H1 (cell line): Measurements from ENCODE around the gene ATXN7. TPM values are rescaled to one million over a fixed set of nuclear protein-coding genes. Genes with fewer than 3 reads are reported as not detected.

ENCODE experiments used
- CTCF ChIA-PET: fragments of 300-600 bp; sonication (Branson Sonifier 250); formaldehyde crosslinking; loops from one replicate; lab custom pipeline; 2021; ENCODE audit not compliant: partially characterized antibody; lab: Charles Lee
- POLR2A ChIA-PET: fragments of 300-600 bp; sonication (Branson Sonifier 250); formaldehyde crosslinking; loops from one replicate; lab custom pipeline; 2021; ENCODE audit warnings: inconsistent platforms; ENCODE audit not compliant: partially characterized antibody; lab: Charles Lee
- DNase-seq, 2 experiments: peaks; one replicate each; pipeline versions ENCODE4 v3.0.0 to v3.0.0-alpha.2; 2010 to 2022; ENCODE audit warnings: low spot score in 2 of 2, low read depth in 1 of 2, mixed read lengths in 1 of 2
- FAIRE-seq: peaks from 2 replicates; lab custom pipeline; 2011; peaks lifted over from hg19 to GRCh38; lab: Jason Lieb, UNC
- H2AFZ ChIP-seq: 2 replicates; pipeline ENCODE4 v1.8.1; 2012; ENCODE audit warnings: low read length, inconsistent platforms
- H2AK5ac ChIP-seq: 2 replicates; pipeline ENCODE4 v1.6.1; 2013; ENCODE audit warnings: low read depth, low read length
- H2BK120ac ChIP-seq: replicated peaks from 2 replicates; pipeline ENCODE3; 2013; ENCODE audit warnings: low read depth, low read length, inconsistent platforms
- H2BK12ac ChIP-seq: 2 replicates; pipeline ENCODE4 v1.6.1; 2013; ENCODE audit warnings: low read depth, low read length
- H2BK15ac ChIP-seq: 2 replicates; pipeline ENCODE4 v1.6.1; 2013; ENCODE audit warnings: low read length
- H2BK20ac ChIP-seq: 2 replicates; pipeline ENCODE4 v1.6.1; 2013; ENCODE audit warnings: low read length
- H2BK5ac ChIP-seq: 2 replicates; pipeline ENCODE4 v1.6.1; 2013; ENCODE audit warnings: low read depth, low read length
- H3K14ac ChIP-seq: 2 replicates; pipeline ENCODE4 v1.6.1; 2013; ENCODE audit warnings: inconsistent platforms; ENCODE audit not compliant: insufficient read length
- H3K18ac ChIP-seq: 2 replicates; pipeline ENCODE4 v1.6.1; 2013; ENCODE audit warnings: low read length; ENCODE audit errors: extremely low read depth
- H3K23ac ChIP-seq: 2 replicates; pipeline ENCODE4 v1.6.1; 2013; ENCODE audit warnings: inconsistent platforms; ENCODE audit not compliant: insufficient read length
- H3K23me2 ChIP-seq: 2 replicates; pipeline ENCODE4 v1.6.1; 2013; ENCODE audit warnings: low read depth, low read length
- H3K27ac ChIP-seq: 2 replicates; pipeline ENCODE4 v1.6.1; 2011; ENCODE audit warnings: low read depth, low read length, inconsistent platforms
- H3K27me3 ChIP-seq, 4 experiments: replicated peaks in 1 of 4; 1 replicate in 1 of 4; 2 replicates in 3 of 4; pipeline versions ENCODE4 v1.6.1 to v1.8.1; 2011 to 2013; ENCODE audit warnings: low read length in 3 of 4, mild to moderate bottlenecking in 3 of 4, inconsistent platforms in 2 of 4, mixed read lengths in 2 of 4, moderate library complexity in 1 of 4; ENCODE audit not compliant: control insufficient read depth in 3 of 4, insufficient read depth in 3 of 4; ENCODE audit errors: extremely low read depth in 1 of 4
- H3K36me3 ChIP-seq, 4 experiments: 2 replicates each; pipeline versions ENCODE4 v1.6.1 to v1.8.1; 2011 to 2013; ENCODE audit warnings: mild to moderate bottlenecking in 4 of 4, low read length in 3 of 4, moderate library complexity in 2 of 4, control low read depth in 1 of 4, inconsistent platforms in 1 of 4; ENCODE audit not compliant: insufficient read depth in 4 of 4, control insufficient read depth in 2 of 4
- H3K4ac ChIP-seq: replicated peaks from 2 replicates; pipeline ENCODE3; 2013; ENCODE audit warnings: low read length, low read depth, mixed read lengths, inconsistent platforms; ENCODE audit not compliant: insufficient read length
- H3K4me1 ChIP-seq, 4 experiments: replicated peaks in 1 of 4; 1 replicate in 1 of 4; 2 replicates in 3 of 4; pipeline versions ENCODE4 v1.6.1 to v1.8.1; 2011 to 2013; ENCODE audit warnings: low read length in 3 of 4, inconsistent platforms in 2 of 4, mixed read lengths in 1 of 4; ENCODE audit not compliant: insufficient read depth in 4 of 4, control insufficient read depth in 3 of 4
- H3K4me2 ChIP-seq, 2 experiments: 2 replicates each; pipeline versions ENCODE4 v1.6.1 to v1.8.1; 2011 to 2013; ENCODE audit warnings: low read depth in 2 of 2, low read length in 2 of 2, control low read depth in 1 of 2, inconsistent platforms in 1 of 2, mild to moderate bottlenecking in 1 of 2; ENCODE audit not compliant: insufficient read depth in 1 of 2
- H3K4me3 ChIP-seq, 4 experiments: fragments of 200-600, 300-600 bp in 1 of 4; sonication (generic), shearing (Covaris generic), sonication (Bioruptor Twin) in 1 of 4; 2 replicates each; pipeline versions ENCODE4 v1.5.1 to v1.8.1; 2011 to 2016; ENCODE audit warnings: low read length in 4 of 4, low read depth in 3 of 4, control low read depth in 2 of 4, inconsistent platforms in 2 of 4, mild to moderate bottlenecking in 2 of 4, mixed read lengths in 1 of 4, moderate library complexity in 1 of 4; ENCODE audit not compliant: insufficient read depth in 2 of 4; ENCODE audit errors: extremely low read depth in 1 of 4
- H3K56ac ChIP-seq: replicated peaks from 2 replicates; pipeline ENCODE3; 2013; ENCODE audit warnings: low read depth, mild to moderate bottlenecking, mixed read lengths, low read length, inconsistent platforms; ENCODE audit not compliant: insufficient read length
- H3K79me1 ChIP-seq: 2 replicates; pipeline ENCODE4 v1.6.1; 2013; ENCODE audit warnings: low read depth, low read length, control low read depth
- H3K79me2 ChIP-seq, 2 experiments: 2 replicates each; pipeline versions ENCODE4 v1.6.1 to v1.8.1; 2012 to 2013; ENCODE audit warnings: low read length in 2 of 2, mild to moderate bottlenecking in 2 of 2, inconsistent platforms in 1 of 2; ENCODE audit not compliant: insufficient read depth in 2 of 2, control insufficient read depth in 1 of 2
- H3K9ac ChIP-seq, 4 experiments: replicated peaks in 1 of 4; 1 replicate in 1 of 4; 2 replicates in 3 of 4; pipeline versions ENCODE4 v1.6.1 to v1.8.1; 2011 to 2013; ENCODE audit warnings: low read depth in 3 of 4, low read length in 3 of 4, control low read depth in 2 of 4, mild to moderate bottlenecking in 2 of 4, moderate library complexity in 2 of 4, inconsistent platforms in 1 of 4; ENCODE audit errors: extremely low read depth in 1 of 4
- H3K9me3 ChIP-seq, 2 experiments: 2 replicates each; pipeline versions ENCODE4 v1.6.1 to v1.8.1; 2012 to 2013; ENCODE audit warnings: mild to moderate bottlenecking in 2 of 2, moderate library complexity in 2 of 2, control low read depth in 1 of 2, inconsistent platforms in 1 of 2, low read depth in 1 of 2, low read length in 1 of 2, mixed read lengths in 1 of 2; ENCODE audit not compliant: insufficient read depth in 2 of 2
- H4K20me1 ChIP-seq, 2 experiments: replicated peaks in 1 of 2; 2 replicates each; pipeline versions ENCODE3 to v1.8.1; 2011 to 2013; ENCODE audit warnings: inconsistent platforms in 2 of 2, low read length in 2 of 2, mild to moderate bottlenecking in 1 of 2; ENCODE audit not compliant: insufficient read depth in 2 of 2, control insufficient read depth in 1 of 2
- H4K5ac ChIP-seq: 2 replicates; pipeline ENCODE4 v1.6.1; 2013; ENCODE audit warnings: low read length, low read depth, mixed read lengths, inconsistent platforms; ENCODE audit not compliant: insufficient read length
- H4K8ac ChIP-seq: 2 replicates; pipeline ENCODE4 v1.8.0; 2013; ENCODE audit warnings: mild to moderate bottlenecking, moderate library complexity, low read length, inconsistent platforms; ENCODE audit not compliant: insufficient read depth; ENCODE audit errors: extremely low read depth
- H4K91ac ChIP-seq: replicated peaks from 2 replicates; pipeline ENCODE3; 2013; ENCODE audit warnings: low read length, mixed read lengths, inconsistent platforms; ENCODE audit not compliant: insufficient read length
- BCL11A ChIP-seq, 2 experiments: IDR thresholded peaks; one replicate each; pipeline ENCODE4 v1.6.1; 2011; ENCODE audit warnings: low read depth in 2 of 2, low read length in 2 of 2, mild to moderate bottlenecking in 2 of 2
- CBX5 ChIP-seq: fragments of 300-800, 300-1000 bp; sonication (generic); IDR thresholded peaks from 2 replicates; pipeline ENCODE4 v1.7.1; 2016; ENCODE audit warnings: antibody characterized with exemption, low read length, low read depth
- CHD2 ChIP-seq: IDR thresholded peaks from 2 replicates; pipeline ENCODE4 v1.6.1; 2012; ENCODE audit warnings: low read length, improper control_type of control experiment
- CTBP2 ChIP-seq: IDR thresholded peaks from 2 replicates; pipeline ENCODE4 v1.7.0; 2011; ENCODE audit warnings: borderline replicate concordance, mild to moderate bottlenecking, moderate library complexity, mixed read lengths, low read length; ENCODE audit not compliant: insufficient read depth, insufficient read length
- EZH2 ChIP-seq: fragments of 200-600 bp; sonication (generic); IDR thresholded peaks from 2 replicates; pipeline ENCODE4 v1.7.1; 2012; ENCODE audit warnings: low read depth, mild to moderate bottlenecking, moderate library complexity, low read length, inconsistent platforms; ENCODE audit not compliant: severe bottlenecking
- GTF2F1 ChIP-seq: IDR thresholded peaks from 2 replicates; pipeline ENCODE4 v1.6.1; 2012; ENCODE audit warnings: low read depth, low read length, improper control_type of control experiment, borderline replicate concordance
- JUND ChIP-seq: IDR thresholded peaks from 2 replicates; pipeline ENCODE4 v1.6.1; 2011; ENCODE audit warnings: mild to moderate bottlenecking, improper control_type of control experiment, low read length
- RFX5 ChIP-seq: IDR thresholded peaks from 2 replicates; pipeline ENCODE4 v1.6.1; 2011; ENCODE audit warnings: low read depth, low read length, improper control_type of control experiment, borderline replicate concordance
- SIRT6 ChIP-seq: IDR thresholded peaks from one replicate; pipeline ENCODE4 v1.7.1; 2012; ENCODE audit warnings: low read length, inconsistent platforms
- SP1 ChIP-seq: IDR thresholded peaks from 2 replicates; pipeline ENCODE4 v1.6.1; 2011; ENCODE audit warnings: low read depth, low read length
- SUZ12 ChIP-seq: fragments of 200-600 bp; sonication (generic); IDR thresholded peaks from 2 replicates; pipeline ENCODE4 v1.6.1; 2012; ENCODE audit warnings: mild to moderate bottlenecking, inconsistent platforms, low read length, moderate library complexity, mixed read lengths
- YY1 ChIP-seq: IDR thresholded peaks from 2 replicates; pipeline ENCODE4 v1.6.1; 2011; ENCODE audit warnings: low read depth, mild to moderate bottlenecking, low read length
- WGBS, 2 experiments: shearing (Covaris generic) in 1 of 2; methylation state at CpG; one replicate each; pipeline versions ENCODE4 v1.1.6 to v1.1.7; 2013 to 2015; ENCODE audit warnings: low lambda C conversion rate in 2 of 2, mixed read lengths in 2 of 2, inconsistent platforms in 1 of 2, low coverage in 1 of 2, missing lambda C conversion rate in 1 of 2; ENCODE audit not compliant: insufficient replicate concordance in 2 of 2, insufficient coverage in 1 of 2, insufficient read length in 1 of 2; ENCODE audit errors: extremely low coverage in 1 of 2, missing lambda C conversion rate in 1 of 2; 5-methylcytosine and 5-hydroxymethylcytosine counted together
- polyA plus RNA-seq, 7 experiments: library from polyadenylated mRNA; depleted of rRNA in 3 of 7; stranded (reverse) in 5 of 7; unstranded in 2 of 7; fragments of >200 nt in 5 of 7; fragments of 200-250 nt in 2 of 7; gene quantifications; 1 replicate in 5 of 7; 2 replicates in 1 of 7; 4 replicates in 1 of 7; pipeline versions ENCODE4 v1.2.1 to v1.2.3, GENCODE V29; 2011 to 2013; ENCODE audit warnings: missing spikeins in 2 of 7, mixed read lengths in 2 of 7
- total RNA-seq: library from RNA; stranded (reverse); fragmentation: NEBNext Ultra II Directional; extraction: Animal tissue kit (Norgen Biotek cat#: 25700); gene quantifications from 2 replicates; pipeline ENCODE4 v1.2.1, GENCODE V29; 2021

Gene ATXN7
- total and polyA plus RNA-seq, 2 of the 8 experiments (the other 6 are each of a cell fraction or from before 2014, with no cell fraction given), result 15.5 to 16.8 TPM

DNA sequence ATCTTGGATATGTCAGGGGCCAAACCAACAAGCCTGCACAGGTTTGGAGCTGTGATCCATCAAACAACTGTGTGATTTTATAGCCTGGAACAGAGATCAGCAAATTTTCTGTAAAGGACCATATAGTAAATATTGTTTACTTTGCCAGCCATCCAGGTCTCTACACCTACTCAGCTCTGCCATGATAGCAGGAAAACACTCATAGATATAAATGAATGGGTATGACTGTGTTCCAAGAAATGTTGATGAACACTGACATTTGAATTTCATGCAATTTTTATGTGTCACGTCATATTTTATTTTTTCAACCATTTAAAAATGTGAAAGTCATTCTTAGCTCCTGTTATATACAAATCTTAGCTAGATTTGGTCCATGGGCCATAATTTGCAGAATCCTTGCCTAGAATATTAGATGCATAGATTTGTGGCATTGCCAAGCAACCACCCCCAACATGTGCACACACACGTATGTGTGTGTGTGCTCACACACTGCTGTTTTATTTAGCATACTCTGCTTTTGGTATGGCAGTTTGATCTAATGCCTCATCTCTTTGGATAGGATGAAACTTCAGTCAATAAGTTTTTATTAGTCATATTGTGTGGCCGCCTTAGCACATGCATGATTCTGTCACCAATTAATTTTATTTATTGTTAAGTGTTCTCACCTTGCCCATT, 6.4 kb downstream of the ATXN7 start:
- H3K79me2 ChIP-seq, result peaks cover 0 to 68% of the 10 kb centered on the region in 2 experiments; a peak in 2 of 4 replicates
- no peak overlapping the region for H2BK20ac ChIP-seq
- ChIA-PET CTCF (interaction anchor here (1.0 kb wide), 1 partner anchor 14 kb away, joined by 3 read pairs; no protein-coding TSS in a partner anchor), POLR2A (interaction anchor here (0.8 to 1.3 kb wide), 5 partner anchors 8 to 58 kb away, joined by 3 to 5 read pairs (median 4); no protein-coding TSS in a partner anchor)
- no peak overlapping the region for H3K4me2 ChIP-seq
- no peak overlapping the region for H2AFZ ChIP-seq
- no peaks in the 10 kb centered on the region for H3K36me3 ChIP-seq
- no peaks in the 10 kb centered on the region for H4K20me1 ChIP-seq
- no peak overlapping the region for H3K56ac ChIP-seq
- no peak overlapping the region for H3K14ac ChIP-seq
- 92% methylated on average over 3 of the region's 3 CpGs; no CpG with 5 or more reads in 1 of the 2 experiments for WGBS, 2 experiments
- H3K23me2 ChIP-seq, result no peaks in the 10 kb centered on the region
- no peak overlapping the region for H3K23ac ChIP-seq
- H3K27ac ChIP-seq, result no peak overlapping the region
- FAIRE-seq (no peak), DNase-seq (no peak)
- no peak overlapping the region for H3K9ac ChIP-seq
- peaks cover 0 to 4% (median 3%) of the 10 kb centered on the region in 4 experiments; a peak in 4 of 7 replicates for H3K4me1 ChIP-seq
- H2BK120ac ChIP-seq, result no peak overlapping the region
- no peak overlapping the region for H3K4me3 ChIP-seq
- no peak overlapping the region for H3K18ac ChIP-seq
- H3K4ac ChIP-seq, result no peak overlapping the region
- H4K8ac ChIP-seq, result no peak overlapping the region
- H2BK15ac ChIP-seq, result no peak overlapping the region
- TF ChIP-seq CTBP2, result no peak
- TF ChIP-seq CBX5, result no peak
- no peak for TF ChIP-seq YY1
- TF ChIP-seq SP1, result no peak
- no peak for TF ChIP-seq RFX5
- TF ChIP-seq EZH2, result no peak
- no peak for TF ChIP-seq JUND
- no peak for TF ChIP-seq CHD2
- TF ChIP-seq SIRT6, result no peak
- no peak for TF ChIP-seq SUZ12
- no peak for TF ChIP-seq GTF2F1
- TF ChIP-seq BCL11A (IDR thresholded peaks at IDR 0.05; ENCODE audit: low read depth in 2 of 2, low read length in 2 of 2), result no peak
- H3K27me3 ChIP-seq, result no peaks in the 10 kb centered on the region
- no peak overlapping the region for H4K91ac ChIP-seq
- no peaks in the 10 kb centered on the region; the same call in 1 of the 2 replicates for H3K79me1 ChIP-seq
- H3K9me3 ChIP-seq, result no peaks in the 10 kb centered on the region
- no peak overlapping the region for H2AK5ac ChIP-seq
- H4K5ac ChIP-seq, result no peak overlapping the region
- no peak overlapping the region for H2BK12ac ChIP-seq
- no peak overlapping the region for H2BK5ac ChIP-seq
